ENCODE data around the gene TFAP2A.
A peak's percentile ranks its signal among the peaks of the same experiment; 100 is the strongest.

Gene TFAP2A

GRCh38 chr6:10417681-10418104 lies 2.8 kb upstream of the TFAP2A start:
- Histone ChIP-seq H3K9ac (ENCODE audit: insufficient read length) (no peak overlapping the region), H3K9me3 (ENCODE audit: low read depth, low read length) (no peaks in the 10 kb centered on the region), H3K4me3 (no peak overlapping the region), H3K36me3 (ENCODE audit: insufficient read depth, low read length) (no peaks in the 10 kb centered on the region), H3K27ac (no peak overlapping the region)
- no peak for TF ChIP-seq FOXP2 (optimal IDR thresholded peaks at IDR 0.05; ENCODE audit: control extremely low read depth, extremely low read length, insufficient read depth)
- no peak for DNase-seq (ENCODE audit: low read depth, low spot score)

GRCh38 chr6:10416863-10417641 lies 2.2 kb upstream of the TFAP2A start:
- no peaks in the 10 kb centered on the region for H3K9me3 ChIP-seq (ENCODE audit: low read depth, low read length)
- no peak overlapping the region for H3K4me3 ChIP-seq
- no peak for DNase-seq (ENCODE audit: low read depth, low spot score)
- no peak for TF ChIP-seq EZH2 (IDR thresholded peaks at IDR 0.05)
- no peak for TF ChIP-seq FOXP2 (optimal IDR thresholded peaks at IDR 0.05; ENCODE audit: control extremely low read depth, extremely low read length, insufficient read depth)
- no peak for TF ChIP-seq POLR2AphosphoS5 (IDR thresholded peaks at IDR 0.05; ENCODE audit: borderline replicate concordance, low read depth, low read length)
- H3K27ac ChIP-seq, result no peak overlapping the region
- H3K36me3 ChIP-seq (ENCODE audit: insufficient read depth, low read length), result no peaks in the 10 kb centered on the region
- no peak overlapping the region for H3K9ac ChIP-seq (ENCODE audit: insufficient read length)

- H3K27ac ChIP-seq, result no peak overlapping the region
- no peak for DNase-seq (ENCODE audit: low read depth, low spot score)
- TF ChIP-seq EZH2 (IDR thresholded peaks at IDR 0.05) (no peak), FOXP2 (optimal IDR thresholded peaks at IDR 0.05; ENCODE audit: control extremely low read depth, extremely low read length, insufficient read depth) (no peak), POLR2AphosphoS5 (IDR thresholded peaks at IDR 0.05; ENCODE audit: borderline replicate concordance, low read depth, low read length) (no peak)
- H3K9ac ChIP-seq (ENCODE audit: insufficient read length), result no peak overlapping the region
- H3K36me3 ChIP-seq (ENCODE audit: insufficient read depth, low read length), result no peaks in the 10 kb centered on the region
- H3K4me3 ChIP-seq, result no peak overlapping the region
- no peaks in the 10 kb centered on the region for H3K9me3 ChIP-seq (ENCODE audit: low read depth, low read length)
These were observed 1.6 kb upstream of the TFAP2A start for GRCh38 chr6:10416516-10416862.

GRCh38 chr6:10415617-10416480 lies 975 bp upstream of the TFAP2A start:
- H3K9me3 ChIP-seq (ENCODE audit: low read depth, low read length), result no peaks in the 10 kb centered on the region
- peak overlapping the region; percentile 89 for H3K4me3 ChIP-seq
- H3K36me3 ChIP-seq (ENCODE audit: insufficient read depth, low read length), result no peaks in the 10 kb centered on the region
- H3K27ac ChIP-seq, result peak overlapping the region; percentile 17; the same call in 1 of the 2 replicates
- TF ChIP-seq FOXP2 (optimal IDR thresholded peaks at IDR 0.05; ENCODE audit: control extremely low read depth, extremely low read length, insufficient read depth) (no peak), EZH2 (IDR thresholded peaks at IDR 0.05) (no peak), POLR2AphosphoS5 (IDR thresholded peaks at IDR 0.05; ENCODE audit: borderline replicate concordance, low read depth, low read length) (no peak)
- peak overlapping the region; percentile 6 for H3K9ac ChIP-seq (ENCODE audit: insufficient read length)
- no peak for DNase-seq (ENCODE audit: low read depth, low spot score)

- Histone ChIP-seq H3K9ac (ENCODE audit: insufficient read length) (peak overlapping the region; percentile 79), H3K27ac (peak overlapping the region; percentile 70), H3K9me3 (ENCODE audit: low read depth, low read length) (no peaks in the 10 kb centered on the region), H3K36me3 (ENCODE audit: insufficient read depth, low read length) (peaks cover 8% of the 10 kb centered on the region), H3K4me3 (peak overlapping the region; percentile 89)
- DNase-seq (ENCODE audit: low read depth, low spot score), result no peak
- TF ChIP-seq EZH2 (IDR thresholded peaks at IDR 0.05) (no peak), FOXP2 (optimal IDR thresholded peaks at IDR 0.05; ENCODE audit: control extremely low read depth, extremely low read length, insufficient read depth) (no peak), POLR2AphosphoS5 (IDR thresholded peaks at IDR 0.05; ENCODE audit: borderline replicate concordance, low read depth, low read length) (no peak; the same call in 1 of the 2 replicates)
These were observed 780 bp downstream of the TFAP2A start for GRCh38 chr6:10413850-10414738.

GRCh38 chr6:10413262-10413849 lies 1.5 kb downstream of the TFAP2A start:
- DNase-seq (ENCODE audit: low read depth, low spot score), result no peak
- Histone ChIP-seq H3K9me3 (ENCODE audit: low read depth, low read length) (no peaks in the 10 kb centered on the region), H3K27ac (0 out of 2 replicates have a peak overlapping the region, but pooled peaks have one; percentile 20), H3K4me3 (peak overlapping the region; percentile 89), H3K36me3 (ENCODE audit: insufficient read depth, low read length) (peaks cover 15% of the 10 kb centered on the region), H3K9ac (ENCODE audit: insufficient read length) (peak overlapping the region; percentile 79)
- TF ChIP-seq EZH2 (IDR thresholded peaks at IDR 0.05), result no peak
- no peak for TF ChIP-seq POLR2AphosphoS5 (IDR thresholded peaks at IDR 0.05; ENCODE audit: borderline replicate concordance, low read depth, low read length)
- TF ChIP-seq FOXP2 (optimal IDR thresholded peaks at IDR 0.05; ENCODE audit: control extremely low read depth, extremely low read length, insufficient read depth), result no peak

GRCh38 chr6:10412461-10413261 lies 2.2 kb downstream of the TFAP2A start:
- TF ChIP-seq FOXP2 (optimal IDR thresholded peaks at IDR 0.05; ENCODE audit: control extremely low read depth, extremely low read length, insufficient read depth), result no peak
- TF ChIP-seq EZH2 (IDR thresholded peaks at IDR 0.05), result no peak
- TF ChIP-seq POLR2AphosphoS5 (IDR thresholded peaks at IDR 0.05; ENCODE audit: borderline replicate concordance, low read depth, low read length), result no peak
- Histone ChIP-seq H3K9me3 (ENCODE audit: low read depth, low read length) (no peaks in the 10 kb centered on the region), H3K27ac (peak overlapping the region; percentile 49; the same call in 1 of the 2 replicates), H3K36me3 (ENCODE audit: insufficient read depth, low read length) (peaks cover 22% of the 10 kb centered on the region), H3K9ac (ENCODE audit: insufficient read length) (peak overlapping the region; percentile 79), H3K4me3 (peak overlapping the region; percentile 89)
- DNase-seq (ENCODE audit: low read depth, low spot score), result no peak
